Activated effector memory CD4-positive, alpha-beta T cell treated with anti-CD3 and anti-CD28 coated beads, Interleukin-2, amount 50 U/mL, for 16 hours (primary cell): ENCODE results near the gene CD99.
"Not testable (repeated sequence)": the region's sequence is repeated elsewhere in the genome, so short reads cannot be mapped to it uniquely, and the experiment has no call there.

Experiments
- DNase-seq: peaks from one replicate; pipeline ENCODE4 v3.0.0-alpha.2; 2020

CD99 gene

DNA sequence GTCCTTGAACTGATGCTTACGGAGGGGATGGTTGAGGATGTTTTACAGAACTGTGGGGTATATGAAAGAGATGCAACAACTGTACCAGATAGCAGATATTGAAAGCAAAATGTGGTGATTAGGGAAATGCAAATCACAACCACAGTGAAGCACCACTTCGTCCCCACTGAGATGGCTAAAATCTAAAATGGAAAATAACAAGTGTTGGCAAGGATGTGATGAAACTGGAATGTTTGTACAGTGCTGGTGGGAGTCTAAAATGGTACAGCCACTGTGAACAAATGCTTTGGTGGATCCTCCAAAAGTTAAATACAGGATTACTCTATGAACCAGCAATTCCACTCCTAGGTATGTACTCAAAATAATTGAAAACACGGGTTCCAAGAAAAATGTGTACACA lies 83.7 kb downstream of the CD99 start:
- no peak for DNase-seq

DNA sequence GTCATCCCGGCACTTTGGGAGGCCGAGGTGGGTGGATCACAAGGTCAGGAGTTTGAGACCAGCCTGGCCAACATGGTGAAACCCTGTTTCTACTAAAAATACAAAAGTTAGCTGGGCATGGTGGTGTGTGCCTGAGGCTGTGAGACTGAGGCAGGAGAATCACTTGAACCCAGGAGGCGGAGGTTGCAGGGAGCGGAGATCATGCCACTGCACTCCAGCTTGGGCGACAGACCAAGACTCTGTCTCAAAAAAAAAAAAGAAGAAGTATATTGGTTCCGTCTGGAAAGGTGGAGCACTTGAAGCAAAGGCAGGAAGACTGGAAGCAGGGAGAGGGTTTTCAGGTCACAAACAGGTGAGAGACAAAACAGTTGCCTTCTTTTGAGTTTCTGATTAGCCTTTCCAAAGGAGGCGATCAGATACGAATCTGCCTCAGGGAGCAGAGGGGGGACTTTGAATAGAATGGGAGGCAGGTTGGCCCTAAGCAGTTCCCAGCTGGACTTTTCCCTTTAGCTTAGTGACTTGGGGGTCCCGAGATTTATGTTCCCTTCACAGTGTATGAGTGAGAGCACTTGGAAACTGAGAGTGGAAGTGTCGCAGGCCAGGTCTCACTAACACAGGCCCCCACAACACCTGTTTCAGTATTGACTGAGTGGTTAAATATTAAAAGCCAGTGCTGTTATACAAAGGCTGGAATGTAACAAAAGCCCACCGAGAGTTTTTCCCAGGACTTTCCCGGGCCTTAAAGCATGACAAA lies 89.6 kb downstream of the CD99 start:
- DNase-seq = not testable (repeated sequence)

DNA sequence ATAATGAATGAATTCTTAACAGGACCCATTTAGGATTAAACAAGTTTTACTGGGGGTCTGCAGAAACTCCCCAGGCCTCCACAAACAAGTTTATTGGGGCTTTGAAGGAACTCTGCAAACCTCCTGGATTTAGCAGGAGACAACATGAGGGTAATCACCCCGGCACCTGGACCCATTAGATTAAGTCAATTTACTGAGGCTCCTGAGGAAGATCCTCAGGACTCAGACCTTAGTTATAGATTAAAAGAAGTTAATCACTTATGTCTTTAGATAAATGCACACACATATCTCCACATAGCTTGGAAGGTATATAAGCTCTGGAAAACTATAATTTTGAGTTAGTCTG lies 90.1 kb downstream of the CD99 start:
- DNase-seq = no peak

DNA sequence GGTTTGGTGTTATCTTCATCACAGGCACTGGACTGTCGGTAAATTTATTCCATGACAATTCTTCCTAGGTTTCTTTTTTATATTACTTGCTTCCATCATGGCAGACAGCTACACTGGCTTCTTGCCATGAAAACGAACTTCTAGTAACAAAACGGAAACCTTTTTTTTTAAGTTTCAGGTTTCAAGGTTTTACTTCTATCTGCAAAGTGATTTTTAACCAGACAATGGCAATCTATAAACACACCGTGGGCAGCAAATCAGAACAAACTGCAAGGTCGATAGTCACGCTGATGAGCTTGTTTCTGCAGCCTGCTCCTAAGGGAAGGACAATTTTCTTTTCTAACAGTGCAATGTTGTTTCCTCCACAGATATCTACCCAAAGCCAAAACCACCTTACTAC lies 90.6 kb downstream of the CD99 start:
- no peak for DNase-seq

DNA sequence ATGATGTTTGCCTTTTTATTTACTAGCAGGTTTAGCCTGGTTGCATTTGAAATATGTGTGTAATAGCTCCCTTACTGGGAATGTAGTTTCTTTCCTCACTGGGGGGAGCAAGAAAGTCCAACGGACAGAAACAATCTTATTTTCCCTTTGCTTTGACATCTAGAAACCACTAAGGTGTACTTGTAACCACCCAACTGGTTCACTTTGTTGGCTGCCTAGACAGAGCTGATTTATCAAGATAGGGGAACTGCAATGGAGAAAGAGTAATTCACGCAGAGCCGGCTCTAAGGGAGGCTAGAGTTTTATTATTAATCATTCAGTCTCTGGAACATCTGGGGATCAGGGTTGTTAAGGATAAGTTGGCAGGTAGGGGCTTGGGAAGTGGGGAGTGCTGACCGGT lies 91.1 kb downstream of the CD99 start:
- no peak for DNase-seq

DNA sequence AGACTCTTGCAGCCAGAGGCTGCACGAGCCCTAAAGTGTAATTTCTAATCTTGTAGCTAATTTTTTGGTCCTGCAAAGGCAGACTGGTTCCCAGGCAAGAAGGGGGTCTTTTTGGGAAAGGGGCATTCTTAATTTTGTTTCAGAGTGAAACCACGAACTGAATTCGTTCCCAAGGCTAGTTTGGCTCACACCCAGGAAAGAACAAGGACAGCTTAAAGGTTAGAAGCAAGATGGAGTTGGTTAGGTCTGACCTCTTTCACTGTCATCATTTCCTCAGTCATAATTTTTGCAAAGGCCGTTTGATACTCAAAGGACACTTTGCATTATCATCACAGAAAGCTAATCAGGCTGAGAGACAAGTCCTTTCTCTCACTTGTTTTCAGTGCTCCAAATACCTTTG lies 91.7 kb downstream of the CD99 start:
- no peak for DNase-seq

DNA sequence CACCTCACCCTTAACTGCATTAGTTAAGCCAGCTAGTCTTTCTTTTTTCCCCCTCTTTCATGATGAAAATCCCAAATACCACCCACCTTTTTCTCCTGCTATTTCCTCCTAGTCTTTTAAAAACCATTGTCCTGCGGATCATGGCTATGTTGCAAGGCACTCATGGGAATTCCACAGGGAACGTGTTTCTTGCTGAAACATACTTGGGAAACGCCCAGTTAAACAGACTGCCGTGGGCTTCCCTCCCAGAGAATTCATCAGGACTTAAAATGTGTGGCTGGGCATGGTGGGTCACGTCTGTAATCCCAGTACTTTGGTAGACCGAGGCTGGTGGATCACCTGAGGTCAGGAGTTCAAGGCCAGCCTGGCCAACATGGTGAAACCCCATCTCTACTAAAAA lies 92.9 kb downstream of the CD99 start:
- no peak for DNase-seq

DNA sequence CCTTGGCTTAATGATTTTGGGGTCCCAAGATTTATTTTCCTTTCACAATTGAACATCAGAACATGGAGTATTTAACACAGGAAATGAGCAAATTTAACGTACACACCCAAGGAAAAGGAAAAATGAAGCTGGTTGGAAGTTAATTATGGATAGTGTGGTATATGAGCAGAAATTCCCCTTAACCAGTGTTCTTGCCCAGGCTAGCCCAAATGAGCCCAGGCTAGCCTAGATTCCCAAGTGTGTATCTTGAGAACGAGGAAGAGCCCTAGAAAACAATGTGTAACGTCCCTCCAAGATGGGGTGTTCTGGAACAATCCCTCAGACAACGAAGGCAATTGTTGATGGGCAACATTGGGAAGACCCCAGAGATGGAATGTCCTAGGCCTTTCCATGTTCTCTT lies 94.4 kb downstream of the CD99 start:
- DNase-seq = no peak

DNA sequence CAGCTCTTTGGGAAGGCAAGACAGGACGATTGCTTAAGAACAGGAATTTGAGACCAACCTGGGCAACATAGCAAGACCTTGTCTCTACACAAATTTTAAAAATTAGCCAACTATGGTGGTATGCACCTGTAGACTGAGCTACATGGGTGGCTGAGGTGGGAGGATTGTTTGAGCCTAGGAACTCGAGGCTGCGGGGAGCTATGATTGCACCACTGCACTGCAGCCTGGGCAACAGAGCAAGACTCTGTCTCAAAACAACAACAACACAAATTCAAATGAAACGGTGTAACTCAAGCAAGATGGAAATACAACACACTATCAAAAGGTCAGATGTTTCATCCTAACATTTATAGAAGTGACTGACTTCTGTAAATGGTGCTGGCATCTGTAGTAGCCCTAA lies 97.9 kb downstream of the CD99 start:
- no peak for DNase-seq

DNA sequence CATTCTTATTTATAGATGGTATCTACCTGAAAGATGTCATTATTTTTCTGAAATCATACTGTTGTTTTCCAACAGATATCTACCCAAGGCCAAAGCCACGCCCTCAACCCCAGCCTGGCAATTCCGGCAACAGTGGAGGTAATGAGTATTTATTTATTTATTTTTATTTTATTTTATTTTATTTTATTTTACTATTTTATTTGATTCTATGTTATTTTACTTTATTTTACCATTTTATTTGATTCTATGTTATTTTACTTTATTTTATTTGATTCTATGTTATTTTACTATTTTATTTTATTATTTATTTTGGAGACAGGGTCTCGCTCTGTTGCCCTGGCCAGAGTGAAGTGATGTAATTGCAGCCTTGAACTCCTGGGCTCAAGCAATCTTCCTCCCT lies 98.5 kb downstream of the CD99 start:
- no peak for DNase-seq
